ENCODE measurements around the gene HMGA1. TPM values are rescaled to one million over a fixed set of nuclear protein-coding genes. Genes with fewer than 3 reads are reported as not detected.
A peak's percentile ranks its signal among the peaks of the same experiment; 100 is the strongest.

Gene HMGA1
- total RNA-seq, result 100 to 1,000 TPM in 1 of 4 donors, 10 to 100 TPM in 3; 23.2 to 112 (median 63.2) TPM

GRCh38 chr6:34236443-34237315 lies at the start of gene HMGA1:
Gene HMGA1 (plus strand): TSS chr6:34236873. CDS start chr6:34240781, 3,908 bp downstream.
- peak in 1 of 5 experiments; percentile 17 for TF ChIP-seq CTCF (IDR thresholded peaks at IDR 0.05)
- TF ChIP-seq POLR2A (IDR thresholded peaks at IDR 0.05), result peak; percentile 98
- TF ChIP-seq POLR2AphosphoS5 (IDR thresholded peaks at IDR 0.05), result peak; percentile 89 to 98 (median 96)
- TF ChIP-seq EP300 (IDR thresholded peaks at IDR 0.05; ENCODE audit: low read depth), result no peak
- 0 to 1% methylated on average over 12 to 67 of the region's 91 CpGs for WGBS, 2 donors (ENCODE audit: low coverage in 1 of 2)
- peaks cover 0 to 33% (median 26%) of the 10 kb centered on the region in 4 donors for H3K4me1 ChIP-seq
- intact Hi-C loops (cut with DNase I; ENCODE audit: low total_unique reads) (loop anchor here (5.0 kb wide), 1 partner anchor 1394 kb away; the partner anchor contains the start of gene PSMB8), in situ Hi-C loops (cut with MboI; ENCODE audit: low pct_ligation_motif_present in 1 of 4, low pct_unique_long_range_greater_than_20kb in 1 of 4, low sequenced_read_pairs in 3 of 4) (no loop called here)
- H3K4me3 ChIP-seq, result peak within 1 kb of the TSS; percentile 75 to 92 (median 85)
- DNase-seq, result peak; percentile 92
- H3K27ac ChIP-seq, result peak within 1 kb of the TSS; percentile 96 to 99 (median 98)
- H3K9me3 ChIP-seq, result no peaks in the 10 kb centered on the region
- no peaks in the 10 kb centered on the region for H3K36me3 ChIP-seq
- H3K27me3 ChIP-seq, result no peaks in the 10 kb centered on the region

- no peaks in the 10 kb centered on the region for H3K27me3 ChIP-seq
- intact Hi-C loops (cut with DNase I; ENCODE audit: low total_unique reads) (loop anchor here (10.0 kb wide), 1 partner anchor 225 kb away; no protein-coding TSS in a partner anchor), in situ Hi-C loops (cut with MboI; ENCODE audit: low pct_ligation_motif_present in 1 of 4, low pct_unique_long_range_greater_than_20kb in 1 of 4, low sequenced_read_pairs in 3 of 4) (loop anchor here (10.0 to 25.0 kb wide), 2 partner anchors 225 to 422 kb away; no protein-coding TSS in a partner anchor)
- WGBS, 2 donors (ENCODE audit: low coverage in 1 of 2), result 89% methylated on average over 12 of the region's 12 CpGs; no CpG with 5 or more reads in 1 of the 2 donors
- no peaks in the 10 kb centered on the region for H3K9me3 ChIP-seq
- H3K4me1 ChIP-seq, result no peaks in the 10 kb centered on the region
- peak; percentile 34 for DNase-seq
- H3K36me3 ChIP-seq, result no peaks in the 10 kb centered on the region
- H3K27ac ChIP-seq, result no peak overlapping the region
- no peak overlapping the region for H3K4me3 ChIP-seq
- TF ChIP-seq EP300 (IDR thresholded peaks at IDR 0.05; ENCODE audit: low read depth) (no peak), POLR2A (IDR thresholded peaks at IDR 0.05) (no peak), POLR2AphosphoS5 (IDR thresholded peaks at IDR 0.05) (no peak), CTCF (IDR thresholded peaks at IDR 0.05) (no peak)
Measured at GRCh38 chr6:34189806-34190503, 46.7 kb upstream of the HMGA1 start.

- in situ Hi-C loops (cut with MboI; ENCODE audit: low pct_ligation_motif_present in 1 of 4, low pct_unique_long_range_greater_than_20kb in 1 of 4, low sequenced_read_pairs in 3 of 4) (loop anchor here (10.0 to 25.0 kb wide), 2 partner anchors 224 to 422 kb away; no protein-coding TSS in a partner anchor), intact Hi-C loops (cut with DNase I; ENCODE audit: low total_unique reads) (loop anchor here (10.0 kb wide), 1 partner anchor 224 kb away; no protein-coding TSS in a partner anchor)
- Histone ChIP-seq H3K36me3 (no peaks in the 10 kb centered on the region), H3K4me3 (no peak overlapping the region), H3K27ac (no peak overlapping the region), H3K9me3 (no peaks in the 10 kb centered on the region), H3K27me3 (no peaks in the 10 kb centered on the region), H3K4me1 (no peaks in the 10 kb centered on the region)
- WGBS, 2 donors (ENCODE audit: low coverage in 1 of 2), result 87% methylated on average over 14 of the region's 14 CpGs; no CpG with 5 or more reads in 1 of the 2 donors
- no peak for DNase-seq
- TF ChIP-seq POLR2AphosphoS5 (IDR thresholded peaks at IDR 0.05), result no peak
- TF ChIP-seq POLR2A (IDR thresholded peaks at IDR 0.05), result no peak
- no peak for TF ChIP-seq CTCF (IDR thresholded peaks at IDR 0.05)
- TF ChIP-seq EP300 (IDR thresholded peaks at IDR 0.05; ENCODE audit: low read depth), result no peak
Measured at GRCh38 chr6:34190504-34191122, 46.1 kb upstream of the HMGA1 start.
